Kidney epithelial cell (primary cell): ENCODE measurements around the gene BNC2. TPM values are rescaled to one million over a fixed set of nuclear protein-coding genes. Genes with fewer than 3 reads are reported as not detected.

Experiments
- DNase-seq: peaks from one replicate; pipeline ENCODE4 v3.0.0-alpha.2; 2010; ENCODE audit warnings: low read depth
- H3K27me3 ChIP-seq: 2 replicates; pipeline ENCODE4 v1.6.0; 2011; ENCODE audit warnings: low read length; ENCODE audit not compliant: control insufficient read depth, insufficient read depth
- H3K36me3 ChIP-seq: 2 replicates; pipeline ENCODE4 v1.5.1; 2011; ENCODE audit warnings: low read length; ENCODE audit not compliant: control insufficient read depth, insufficient read depth
- H3K4me3 ChIP-seq: 2 replicates; pipeline ENCODE4 v1.5.1; 2011; ENCODE audit warnings: low read depth, mild to moderate bottlenecking, control low read depth, low read length
- total RNA-seq: library from RNA; depleted of rRNA; stranded (reverse); fragments of >200 nt; gene quantifications from 2 replicates; pipeline ENCODE4 v1.2.3, GENCODE V29; 2015
- TF ChIP-seq, protein P1 (sequence below): IDR thresholded peaks from 2 replicates; pipeline ENCODE4 v1.5.1; 2011; ENCODE audit warnings: mild to moderate bottlenecking, moderate library complexity, low read length, control low read depth, inconsistent platforms; ENCODE audit not compliant: insufficient read depth, poor library complexity, severe bottlenecking

BNC2 gene
- total RNA-seq, 1 donor from 2014 or later: 1.5 TPM

DNA sequence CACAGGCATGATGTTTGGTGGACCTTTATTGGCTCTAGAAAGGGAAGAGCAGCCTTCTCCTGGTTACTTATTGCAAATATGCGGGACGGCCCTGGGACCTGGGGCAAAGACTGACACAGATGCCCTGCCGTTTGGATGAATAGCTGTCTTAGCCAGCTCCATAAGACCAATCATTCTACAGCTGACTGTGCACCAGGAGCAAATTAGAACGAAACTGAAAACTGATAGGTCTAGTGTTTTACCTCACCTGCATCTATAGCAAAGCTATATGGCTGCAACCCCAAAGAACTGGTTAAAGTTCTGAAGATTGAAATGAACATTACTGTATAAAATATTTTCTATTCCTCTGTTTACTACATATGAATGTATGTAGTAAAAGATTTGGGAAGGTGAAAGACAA is 34.2 kb upstream of the BNC2 start:
- TF ChIP-seq, protein P1, sequence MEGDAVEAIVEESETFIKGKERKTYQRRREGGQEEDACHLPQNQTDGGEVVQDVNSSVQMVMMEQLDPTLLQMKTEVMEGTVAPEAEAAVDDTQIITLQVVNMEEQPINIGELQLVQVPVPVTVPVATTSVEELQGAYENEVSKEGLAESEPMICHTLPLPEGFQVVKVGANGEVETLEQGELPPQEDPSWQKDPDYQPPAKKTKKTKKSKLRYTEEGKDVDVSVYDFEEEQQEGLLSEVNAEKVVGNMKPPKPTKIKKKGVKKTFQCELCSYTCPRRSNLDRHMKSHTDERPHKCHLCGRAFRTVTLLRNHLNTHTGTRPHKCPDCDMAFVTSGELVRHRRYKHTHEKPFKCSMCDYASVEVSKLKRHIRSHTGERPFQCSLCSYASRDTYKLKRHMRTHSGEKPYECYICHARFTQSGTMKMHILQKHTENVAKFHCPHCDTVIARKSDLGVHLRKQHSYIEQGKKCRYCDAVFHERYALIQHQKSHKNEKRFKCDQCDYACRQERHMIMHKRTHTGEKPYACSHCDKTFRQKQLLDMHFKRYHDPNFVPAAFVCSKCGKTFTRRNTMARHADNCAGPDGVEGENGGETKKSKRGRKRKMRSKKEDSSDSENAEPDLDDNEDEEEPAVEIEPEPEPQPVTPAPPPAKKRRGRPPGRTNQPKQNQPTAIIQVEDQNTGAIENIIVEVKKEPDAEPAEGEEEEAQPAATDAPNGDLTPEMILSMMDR: no peak
- Histone ChIP-seq H3K36me3 (no peaks in the 10 kb centered on the region), H3K27me3 (no peaks in the 10 kb centered on the region), H3K4me3 (no peak overlapping the region)
- no peak for DNase-seq

- no peak for DNase-seq
- TF ChIP-seq, protein P1: no peak
- H3K27me3 ChIP-seq: no peaks in the 10 kb centered on the region
- H3K4me3 ChIP-seq: no peak overlapping the region
- H3K36me3 ChIP-seq: no peaks in the 10 kb centered on the region
Measured at GRCh38 chr9:16901590-16901989, 31.1 kb upstream of the BNC2 start.

GRCh38 chr9:16899606-16900005 is 29.1 kb upstream of the BNC2 start:
- TF ChIP-seq, protein P1: no peak
- Histone ChIP-seq H3K36me3 (no peaks in the 10 kb centered on the region), H3K4me3 (no peak overlapping the region), H3K27me3 (no peaks in the 10 kb centered on the region)
- DNase-seq: no peak

DNA sequence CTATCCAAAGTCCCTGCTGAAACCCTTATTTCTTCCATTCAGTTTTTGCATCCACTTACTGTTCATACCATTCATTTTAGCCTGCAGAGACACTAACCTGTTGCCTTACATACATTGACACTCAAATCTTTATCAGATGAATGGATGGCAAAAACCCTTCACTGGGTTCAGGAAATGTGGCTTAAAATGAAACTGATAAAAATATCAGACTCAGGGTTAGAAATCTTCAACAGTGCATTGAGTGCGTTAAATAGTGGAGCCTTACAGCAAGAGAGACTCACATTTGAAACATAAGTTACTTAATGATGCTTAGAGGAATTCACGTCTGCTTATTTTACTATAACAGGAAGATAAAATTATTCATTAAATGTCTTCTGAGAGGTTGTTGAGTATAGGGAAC is 28.0 kb upstream of the BNC2 start:
- DNase-seq: no peak
- no peaks in the 10 kb centered on the region for H3K36me3 ChIP-seq
- no peak overlapping the region for H3K4me3 ChIP-seq
- TF ChIP-seq, protein P1: no peak
- H3K27me3 ChIP-seq: no peaks in the 10 kb centered on the region

DNA sequence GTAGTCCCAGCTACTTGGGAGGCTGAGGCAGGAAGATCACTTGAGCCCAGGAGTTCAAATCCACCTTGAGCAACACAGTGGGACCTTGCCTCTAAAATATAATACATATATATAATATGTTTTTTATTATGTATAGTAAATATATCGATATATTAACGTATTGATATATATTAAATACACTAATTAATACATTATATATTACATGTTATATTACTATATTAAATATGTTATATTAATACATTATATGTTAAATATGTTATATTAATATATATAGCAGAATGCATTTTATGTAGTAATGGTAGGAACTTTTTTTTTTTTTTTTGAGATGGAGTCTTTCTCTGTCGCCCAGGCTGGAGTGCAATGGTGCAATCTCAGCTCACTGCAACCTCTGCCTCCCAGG is 18.1 kb upstream of the BNC2 start:
- no peak for DNase-seq
- TF ChIP-seq, protein P1: no peak
- Histone ChIP-seq H3K4me3 (no peak overlapping the region), H3K36me3 (no peaks in the 10 kb centered on the region), H3K27me3 (no peaks in the 10 kb centered on the region)

GRCh38 chr9:16885931-16886330 is 15.5 kb upstream of the BNC2 start:
- no peaks in the 10 kb centered on the region for H3K27me3 ChIP-seq
- DNase-seq: no peak
- H3K4me3 ChIP-seq: no peak overlapping the region
- no peaks in the 10 kb centered on the region for H3K36me3 ChIP-seq
- TF ChIP-seq, protein P1: no peak
